ENCODE results near the gene STBD1.

The STBD1 gene

DNA sequence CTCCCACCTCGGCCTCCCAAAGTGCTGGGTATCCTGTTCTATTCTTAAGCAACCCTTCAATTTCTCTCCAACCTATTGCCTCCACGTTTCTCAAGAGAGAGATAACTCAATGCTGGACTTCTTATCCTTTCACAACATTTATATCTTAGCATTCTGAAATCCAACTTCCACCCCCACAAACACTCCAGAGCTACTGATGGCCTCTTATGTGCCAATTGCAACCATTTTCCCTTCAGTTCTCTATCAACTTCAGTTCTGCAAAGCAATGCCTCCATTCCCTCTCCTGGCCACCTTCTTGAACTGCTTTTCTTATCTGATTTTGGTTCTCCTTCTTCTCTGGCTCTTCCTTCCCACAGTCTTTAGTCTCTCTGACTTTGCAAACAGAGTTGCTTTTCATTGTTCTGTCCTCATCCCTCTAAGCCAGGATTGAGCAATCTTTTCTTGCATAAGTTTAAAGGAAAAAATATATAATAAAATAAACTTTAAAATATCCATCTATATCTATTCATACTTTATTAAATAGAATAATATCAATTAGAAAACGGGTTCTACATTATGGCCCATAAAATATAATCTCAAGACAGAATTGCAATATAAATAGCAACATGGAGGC is 3.6 kb upstream of the STBD1 start:
- peaks cover 4% of the 10 kb centered on the region for H3K9me3 Mint-ChIP-seq (ENCODE audit: low read depth)
- H3K36me3 Mint-ChIP-seq: peaks cover 5% of the 10 kb centered on the region
- no peak overlapping the region for H3K4me3 Mint-ChIP-seq
- no peak overlapping the region for H3K27ac Mint-ChIP-seq
- peaks cover 5% of the 10 kb centered on the region for H3K27me3 Mint-ChIP-seq
- H3K4me1 Mint-ChIP-seq (ENCODE audit: low read depth): peaks cover 40% of the 10 kb centered on the region

DNA sequence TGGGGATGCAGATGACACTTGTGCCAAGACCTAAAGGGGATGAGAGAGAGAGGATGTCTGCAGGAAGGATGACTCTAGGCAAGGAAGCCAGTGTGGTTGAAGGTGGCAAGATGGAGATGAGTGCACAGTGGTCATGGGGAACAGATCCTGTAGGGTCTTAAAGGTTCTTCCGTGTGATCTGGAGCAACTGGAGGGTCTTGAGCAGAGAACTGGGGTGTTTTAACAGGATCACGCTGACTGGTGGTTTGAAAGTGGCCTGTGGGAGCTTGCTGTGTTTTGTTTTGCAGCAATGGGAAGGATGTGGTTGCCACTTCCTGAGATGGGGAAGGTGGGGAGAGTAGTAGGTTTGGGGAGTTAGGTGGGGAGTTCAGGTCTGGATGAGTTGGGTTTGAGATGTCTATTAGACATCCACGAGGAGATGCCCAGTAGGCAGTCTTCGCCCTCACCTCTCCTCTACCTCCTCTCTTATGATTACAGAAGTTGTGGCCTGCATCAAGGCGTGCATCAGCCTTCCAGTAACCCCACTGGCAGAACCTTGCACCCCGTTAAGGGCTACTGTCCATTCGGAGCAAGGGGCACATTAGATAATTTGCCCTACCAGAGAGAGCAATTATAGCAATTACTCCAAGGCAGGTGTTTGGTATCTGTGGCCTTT is 1.4 kb upstream of the STBD1 start:
- H3K27ac Mint-ChIP-seq: peak overlapping the region; percentile 18
- peak overlapping the region; percentile 77 for H3K4me3 Mint-ChIP-seq
- H3K9me3 Mint-ChIP-seq (ENCODE audit: low read depth): no peaks in the 10 kb centered on the region
- peaks cover 5% of the 10 kb centered on the region for H3K27me3 Mint-ChIP-seq
- H3K4me1 Mint-ChIP-seq (ENCODE audit: low read depth): peaks cover 40% of the 10 kb centered on the region
- H3K36me3 Mint-ChIP-seq: no peaks in the 10 kb centered on the region

DNA sequence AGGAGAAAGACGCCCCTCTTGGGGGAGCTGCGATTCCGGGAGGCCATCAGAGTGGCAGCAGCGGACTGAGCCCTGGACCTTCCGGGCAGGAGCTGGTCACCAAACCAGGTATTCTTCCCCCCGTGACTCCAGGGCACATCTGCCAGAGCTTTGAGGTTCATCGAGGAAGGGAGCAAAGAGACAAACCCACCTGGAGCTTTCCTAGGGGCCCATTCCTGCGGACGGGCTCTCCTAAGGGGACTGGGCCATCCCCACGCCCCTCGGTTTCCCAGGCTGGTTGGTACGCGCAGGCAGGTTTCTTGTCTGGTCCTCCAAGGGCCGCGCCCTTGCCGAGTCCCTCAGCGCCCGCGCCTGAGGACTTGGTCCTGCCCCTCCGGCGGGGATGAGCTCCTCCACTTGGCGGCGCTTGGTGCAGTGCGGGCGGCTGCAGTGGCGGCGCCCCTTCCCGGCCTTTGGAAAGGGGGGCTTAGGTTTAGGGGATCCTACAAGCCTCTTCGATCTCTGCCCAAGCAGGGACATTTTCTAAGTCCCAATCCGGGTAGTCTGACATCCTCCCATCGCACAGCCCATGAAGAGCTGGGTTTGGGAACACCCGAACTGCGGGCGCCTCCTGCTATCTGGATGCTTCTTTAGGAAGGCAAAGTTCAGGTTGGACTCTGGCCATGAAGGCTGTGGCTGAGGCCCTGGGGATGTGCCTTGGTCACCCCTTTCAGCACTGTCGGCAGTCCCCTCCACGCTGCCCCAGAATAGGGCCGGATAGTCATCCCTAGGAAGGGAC is 538 bp downstream of the STBD1 start:
- Mint-ChIP-seq H3K36me3 (no peaks in the 10 kb centered on the region), H3K4me1 (ENCODE audit: low read depth) (peaks cover 26% of the 10 kb centered on the region), H3K9me3 (ENCODE audit: low read depth) (no peaks in the 10 kb centered on the region), H3K27me3 (peaks cover 5% of the 10 kb centered on the region), H3K27ac (peak overlapping the region; percentile 13), H3K4me3 (peak overlapping the region; percentile 77)

DNA sequence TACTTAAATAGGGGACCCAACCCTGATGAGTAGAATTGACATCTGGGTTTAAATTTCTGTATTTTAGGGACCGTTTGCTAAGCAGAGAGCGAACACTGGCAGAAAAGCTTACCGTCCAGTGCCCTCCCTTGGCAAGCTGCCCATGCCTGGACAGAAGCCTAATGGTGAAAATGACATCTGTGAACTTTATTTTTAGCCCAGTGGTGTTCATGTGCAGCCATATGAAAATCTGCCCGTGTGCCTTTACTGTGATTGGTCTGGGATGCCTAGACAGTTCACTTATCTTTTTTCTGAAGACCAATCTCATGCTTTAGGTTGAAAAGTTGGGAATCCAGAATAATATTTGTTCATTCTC is 1.1 kb downstream of the STBD1 start:
- Mint-ChIP-seq H3K27me3 (peaks cover 5% of the 10 kb centered on the region), H3K36me3 (no peaks in the 10 kb centered on the region), H3K4me3 (peak overlapping the region; percentile 65)

DNA sequence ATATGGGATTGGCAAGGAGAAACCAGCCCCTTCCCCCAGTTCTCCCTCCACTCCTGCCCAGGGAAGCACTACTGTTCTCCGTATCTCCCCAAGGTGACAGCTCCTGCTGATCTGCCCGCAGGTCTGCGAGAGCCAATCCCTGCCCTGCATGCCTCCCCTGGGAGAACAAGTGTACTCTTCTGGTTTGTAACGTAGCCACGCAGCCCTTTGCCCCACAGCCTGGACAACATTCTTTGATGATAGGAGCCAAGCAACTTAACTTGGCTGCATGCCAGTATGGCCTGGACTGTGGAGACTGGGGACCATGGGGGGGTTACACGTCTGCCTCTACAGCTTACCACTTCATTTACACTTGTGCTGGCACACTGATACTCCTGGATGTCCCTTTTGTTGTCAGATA is 2.0 kb downstream of the STBD1 start:
- Mint-ChIP-seq H3K9me3 (ENCODE audit: low read depth) (no peaks in the 10 kb centered on the region), H3K27ac (no peak overlapping the region), H3K27me3 (peaks cover 5% of the 10 kb centered on the region), H3K4me1 (ENCODE audit: low read depth) (peaks cover 22% of the 10 kb centered on the region), H3K36me3 (no peaks in the 10 kb centered on the region), H3K4me3 (peak overlapping the region; percentile 48)

More for the DNA sequence above, 1.1 kb downstream of the STBD1 start:
- Mint-ChIP-seq H3K4me1 (ENCODE audit: low read depth) (peaks cover 22% of the 10 kb centered on the region), H3K9me3 (ENCODE audit: low read depth) (no peaks in the 10 kb centered on the region), H3K27ac (no peak overlapping the region)

DNA sequence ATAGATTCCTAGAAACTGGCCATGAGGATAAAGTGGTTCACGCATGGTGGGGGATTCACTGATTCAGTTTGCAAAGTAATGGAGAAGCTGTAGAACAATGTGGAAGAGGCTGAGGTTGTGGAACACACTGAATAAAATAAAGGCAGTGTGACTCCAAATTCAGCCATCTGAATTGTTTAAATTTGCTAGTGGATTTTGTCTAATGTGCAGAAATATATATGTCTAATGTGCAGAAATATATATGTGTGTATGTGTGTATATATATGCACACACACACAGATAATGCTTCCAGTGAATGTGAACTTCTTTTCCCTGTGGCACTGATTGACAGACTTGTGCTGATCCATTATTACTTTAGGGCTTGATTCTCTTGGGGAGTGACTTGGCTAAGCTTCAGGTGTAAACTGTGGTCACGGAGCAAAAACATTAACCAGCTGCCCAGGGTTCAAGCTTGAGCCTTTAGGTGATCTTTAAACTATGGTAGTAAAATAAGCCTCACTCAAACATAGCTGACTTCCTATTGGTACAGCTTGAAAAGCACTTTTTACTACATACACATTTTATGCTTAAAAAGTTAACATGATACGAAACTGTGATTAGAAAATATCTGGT is 3.5 kb downstream of the STBD1 start:
- Mint-ChIP-seq H3K9me3 (ENCODE audit: low read depth) (no peaks in the 10 kb centered on the region), H3K36me3 (peaks cover 3% of the 10 kb centered on the region), H3K4me3 (no peak overlapping the region), H3K4me1 (ENCODE audit: low read depth) (peaks cover 11% of the 10 kb centered on the region), H3K27ac (no peak overlapping the region), H3K27me3 (peaks cover 3% of the 10 kb centered on the region)

DNA sequence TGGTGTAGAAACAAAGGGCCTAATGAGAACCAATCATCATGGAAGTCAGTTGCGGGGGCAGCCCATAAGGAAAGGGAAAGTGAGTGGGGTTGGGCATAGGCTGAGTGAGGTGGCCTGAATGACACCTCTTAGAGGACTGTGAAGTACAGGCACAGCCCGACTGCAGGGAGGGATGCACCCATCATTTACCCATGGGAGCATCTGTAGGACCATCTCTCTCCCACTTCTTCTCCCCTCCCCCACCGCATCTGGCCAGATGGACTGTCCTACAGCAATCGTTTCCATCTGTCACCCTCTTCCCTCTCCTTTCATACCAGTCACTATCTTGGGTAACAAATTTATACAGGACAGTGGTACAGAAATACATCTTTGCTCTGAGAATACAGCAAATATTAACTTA is 4.2 kb downstream of the STBD1 start:
- no peak overlapping the region for H3K27ac Mint-ChIP-seq
- H3K36me3 Mint-ChIP-seq: peaks cover 5% of the 10 kb centered on the region
- H3K4me1 Mint-ChIP-seq (ENCODE audit: low read depth): peaks cover 5% of the 10 kb centered on the region
- H3K9me3 Mint-ChIP-seq (ENCODE audit: low read depth): peaks cover 4% of the 10 kb centered on the region
- H3K4me3 Mint-ChIP-seq: no peak overlapping the region
- no peaks in the 10 kb centered on the region for H3K27me3 Mint-ChIP-seq

DNA sequence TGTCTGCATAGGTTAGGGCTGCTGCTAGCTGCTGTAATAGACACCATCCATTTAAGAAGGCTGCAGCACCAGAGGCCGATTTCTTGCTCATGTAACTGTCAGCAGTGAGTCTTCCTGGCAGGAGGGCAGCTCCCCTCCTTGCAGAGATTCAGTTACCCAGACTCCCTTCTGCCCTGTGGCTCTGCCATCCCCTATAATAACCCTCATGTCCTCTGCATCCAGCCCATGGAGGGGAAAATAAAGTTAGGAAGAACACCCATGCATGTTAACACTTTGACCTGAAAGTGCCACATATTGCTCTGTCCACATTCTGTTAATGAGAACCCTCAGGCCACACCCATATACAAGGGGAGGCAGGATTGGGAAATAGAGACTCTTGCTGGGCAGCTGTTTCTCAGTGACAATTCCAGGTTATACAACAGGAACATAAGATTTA is 5.4 kb downstream of the STBD1 start:
- Mint-ChIP-seq H3K9me3 (ENCODE audit: low read depth) (peaks cover 4% of the 10 kb centered on the region), H3K4me1 (ENCODE audit: low read depth) (peaks cover 3% of the 10 kb centered on the region), H3K36me3 (peaks cover 11% of the 10 kb centered on the region), H3K27me3 (peaks cover 3% of the 10 kb centered on the region), H3K4me3 (no peak overlapping the region), H3K27ac (no peak overlapping the region)

DNA sequence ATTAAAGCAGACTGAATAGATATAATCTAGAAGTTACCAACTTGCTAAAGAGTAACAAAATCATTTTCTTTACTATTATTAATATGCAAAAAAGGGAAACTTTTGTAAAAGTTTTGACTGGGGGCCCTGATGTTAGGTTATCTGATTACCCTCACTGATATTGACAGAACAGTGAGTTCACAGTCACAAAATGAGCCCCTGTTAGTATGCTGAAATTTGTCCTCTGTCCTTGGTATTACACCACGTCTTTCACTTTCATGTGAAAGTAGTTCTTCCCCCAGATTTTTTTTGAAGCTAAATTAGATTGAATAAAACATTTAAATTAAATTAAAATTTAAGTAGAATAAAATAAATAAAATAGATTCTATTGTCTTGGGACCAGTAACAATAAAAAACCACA is 5.9 kb downstream of the STBD1 start:
- peaks cover 8% of the 10 kb centered on the region for H3K9me3 Mint-ChIP-seq (ENCODE audit: low read depth)
- no peak overlapping the region for H3K4me3 Mint-ChIP-seq
- peaks cover under 1% of the 10 kb centered on the region for H3K4me1 Mint-ChIP-seq (ENCODE audit: low read depth)
- H3K27ac Mint-ChIP-seq: no peak overlapping the region
- peaks cover 5% of the 10 kb centered on the region for H3K27me3 Mint-ChIP-seq
- H3K36me3 Mint-ChIP-seq: peaks cover 14% of the 10 kb centered on the region

DNA sequence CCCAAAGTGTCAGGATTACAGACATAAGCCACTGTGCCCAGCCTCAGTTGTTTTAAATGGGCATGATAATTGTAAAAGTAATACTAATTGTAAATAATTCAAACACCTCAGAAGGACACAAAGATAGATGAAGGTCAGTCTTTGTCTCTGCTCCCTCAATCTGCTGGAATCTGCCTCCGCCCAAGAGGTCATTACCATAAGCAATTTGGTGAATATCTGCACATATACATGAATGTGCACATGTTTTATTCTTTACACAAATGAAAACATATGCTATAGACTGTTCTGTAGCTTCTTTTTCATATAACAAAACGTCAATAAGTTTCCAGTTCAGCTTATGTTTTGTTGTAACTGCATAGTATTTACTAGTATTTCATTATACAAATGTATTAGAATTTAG is 7.0 kb downstream of the STBD1 start:
- H3K36me3 Mint-ChIP-seq: peaks cover 16% of the 10 kb centered on the region
- H3K27me3 Mint-ChIP-seq: peaks cover 7% of the 10 kb centered on the region
- H3K27ac Mint-ChIP-seq: no peak overlapping the region
- no peak overlapping the region for H3K4me3 Mint-ChIP-seq
- no peaks in the 10 kb centered on the region for H3K4me1 Mint-ChIP-seq (ENCODE audit: low read depth)
- H3K9me3 Mint-ChIP-seq (ENCODE audit: low read depth): peaks cover 8% of the 10 kb centered on the region

DNA sequence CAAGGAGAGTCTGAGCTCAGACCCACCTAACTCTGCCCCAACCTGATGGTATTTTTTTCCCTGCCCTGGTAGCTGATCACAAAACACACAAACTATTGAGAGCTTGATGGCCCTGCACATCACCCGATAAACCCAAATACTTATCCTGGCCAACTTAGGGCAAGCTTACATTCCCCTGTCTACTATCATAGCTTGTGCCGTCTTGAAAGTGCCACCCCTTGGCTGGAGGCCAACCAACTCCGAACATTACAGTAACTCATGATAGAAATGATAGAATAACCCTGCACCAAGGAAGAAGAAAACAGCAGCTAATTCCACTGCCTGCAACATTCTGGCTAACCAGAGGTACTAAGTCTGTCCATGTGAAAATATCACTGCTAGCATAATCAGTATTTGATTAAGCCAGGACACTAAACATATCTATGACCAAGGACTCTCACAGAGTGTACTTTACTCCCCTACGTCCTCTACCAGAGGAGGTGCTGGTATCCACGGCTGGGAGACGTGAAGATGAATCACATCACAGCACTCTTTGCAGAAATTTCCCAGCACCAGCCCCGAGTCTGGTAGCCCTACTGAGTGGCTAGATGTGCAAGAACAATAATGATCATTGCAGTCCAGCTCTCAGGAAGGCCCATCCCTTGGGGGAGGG is 8.9 kb downstream of the STBD1 start:
- H3K4me3 Mint-ChIP-seq: no peak overlapping the region
- peaks cover 16% of the 10 kb centered on the region for H3K9me3 Mint-ChIP-seq (ENCODE audit: low read depth)
- H3K36me3 Mint-ChIP-seq: peaks cover 16% of the 10 kb centered on the region
- H3K27me3 Mint-ChIP-seq: peaks cover 7% of the 10 kb centered on the region
- H3K4me1 Mint-ChIP-seq (ENCODE audit: low read depth): no peaks in the 10 kb centered on the region
- H3K27ac Mint-ChIP-seq: no peak overlapping the region

DNA sequence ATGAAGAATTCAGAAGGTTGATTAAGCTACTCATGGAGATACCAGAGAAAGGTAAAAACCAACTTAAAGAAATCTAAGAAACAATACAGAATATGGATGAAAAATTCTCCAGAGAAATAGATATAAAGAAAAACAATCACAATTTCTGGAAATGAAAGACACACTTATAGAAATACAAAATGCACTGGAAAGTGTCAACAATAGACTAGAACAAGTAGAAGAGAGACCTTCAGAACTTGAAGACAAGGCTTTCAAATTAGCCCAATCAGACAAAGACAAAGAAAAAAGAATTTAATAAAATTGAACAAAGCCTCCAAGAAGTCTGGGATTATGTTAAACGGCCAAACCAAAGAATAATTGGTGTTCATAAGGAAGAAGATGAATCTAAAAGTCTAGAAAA is 9.6 kb downstream of the STBD1 start:
- Mint-ChIP-seq H3K9me3 (ENCODE audit: low read depth) (peaks cover 24% of the 10 kb centered on the region), H3K36me3 (peaks cover 16% of the 10 kb centered on the region), H3K27ac (no peak overlapping the region), H3K4me1 (ENCODE audit: low read depth) (no peaks in the 10 kb centered on the region), H3K4me3 (no peak overlapping the region), H3K27me3 (peaks cover 7% of the 10 kb centered on the region)

DNA sequence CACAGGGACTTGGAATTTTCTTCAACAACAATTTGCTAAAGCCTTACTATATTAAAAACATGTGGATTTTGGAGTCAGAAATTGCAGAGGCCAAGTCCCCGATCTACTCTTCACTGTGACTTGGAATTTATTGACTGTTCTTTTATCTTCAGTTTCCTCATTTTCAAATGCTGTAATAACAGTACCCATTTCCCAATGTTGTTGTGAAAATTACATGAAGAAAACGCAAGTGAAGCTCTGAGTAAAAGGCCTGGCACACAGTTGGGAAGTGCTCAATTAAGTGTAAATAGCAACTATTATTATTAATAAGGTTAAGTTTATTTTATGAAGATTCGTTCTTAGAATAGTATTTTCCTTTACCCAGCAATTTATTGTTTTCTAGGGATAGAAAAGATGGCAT is 15.7 kb downstream of the STBD1 start:
- peaks cover 5% of the 10 kb centered on the region for H3K36me3 Mint-ChIP-seq
- peaks cover 32% of the 10 kb centered on the region for H3K9me3 Mint-ChIP-seq (ENCODE audit: low read depth)
- H3K4me3 Mint-ChIP-seq: no peak overlapping the region
- H3K27me3 Mint-ChIP-seq: peaks cover 2% of the 10 kb centered on the region
- no peaks in the 10 kb centered on the region for H3K4me1 Mint-ChIP-seq (ENCODE audit: low read depth)
- no peak overlapping the region for H3K27ac Mint-ChIP-seq

DNA sequence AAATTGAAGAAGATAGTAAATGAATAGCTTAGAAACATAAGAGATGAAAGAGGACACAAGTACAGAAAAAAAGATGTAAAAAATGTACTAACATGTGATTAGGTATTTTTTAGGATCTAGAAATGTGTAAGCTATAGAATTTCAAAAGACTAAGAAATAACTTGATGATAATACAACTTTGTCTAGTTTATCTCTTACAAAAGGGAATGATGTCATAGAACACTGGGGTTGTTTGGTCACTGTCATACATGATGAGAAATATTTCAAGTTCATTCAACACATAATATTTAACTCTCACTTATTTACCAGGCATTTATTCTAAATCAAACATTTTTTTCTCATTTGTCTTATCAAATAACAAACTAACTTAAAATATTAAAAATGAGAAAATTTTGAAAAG is 18.5 kb downstream of the STBD1 start:
- peaks cover 3% of the 10 kb centered on the region for H3K27me3 Mint-ChIP-seq
- H3K4me3 Mint-ChIP-seq: no peak overlapping the region
- peaks cover 36% of the 10 kb centered on the region for H3K9me3 Mint-ChIP-seq (ENCODE audit: low read depth)
- peaks cover 8% of the 10 kb centered on the region for H3K36me3 Mint-ChIP-seq
- H3K4me1 Mint-ChIP-seq (ENCODE audit: low read depth): no peaks in the 10 kb centered on the region
- no peak overlapping the region for H3K27ac Mint-ChIP-seq

DNA sequence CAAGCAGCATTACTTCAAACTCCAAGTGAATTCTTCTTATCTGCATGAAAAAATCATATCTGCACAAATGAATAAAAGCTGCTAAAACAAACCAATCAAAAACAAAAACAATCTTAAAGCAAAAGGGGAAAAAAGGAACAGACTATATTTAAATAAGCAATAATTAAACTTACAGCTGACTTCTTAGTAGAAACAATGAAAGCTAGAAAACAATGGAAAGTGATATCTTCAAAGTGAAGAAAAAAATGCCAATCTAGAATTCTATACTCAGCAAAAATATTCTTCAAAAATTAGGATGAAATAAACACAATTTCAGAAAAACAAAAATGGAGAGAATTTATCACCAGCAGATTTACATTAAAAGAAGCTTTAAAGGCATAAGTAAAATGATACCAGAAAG is 20.0 kb downstream of the STBD1 start:
- Mint-ChIP-seq H3K36me3 (peaks cover 8% of the 10 kb centered on the region), H3K27me3 (peaks cover 4% of the 10 kb centered on the region), H3K4me1 (ENCODE audit: low read depth) (no peaks in the 10 kb centered on the region), H3K27ac (no peak overlapping the region), H3K9me3 (ENCODE audit: low read depth) (peaks cover 24% of the 10 kb centered on the region), H3K4me3 (no peak overlapping the region)

Measured in activated naive CD8-positive, alpha-beta T cell (primary cell).